A549 (cell line): ENCODE data around the gene CELSR1. TPM values are rescaled to one million over a fixed set of nuclear protein-coding genes. Genes with fewer than 3 reads are reported as not detected.

Source experiments
- ATAC-seq, 2 experiments: fragments of 200-7000 bp in 1 of 2; fragments of >200 bp in 1 of 2; cut with Nextera tagmentation in 1 of 2; cut with Tn5 transposase in 1 of 2; 3 replicates each; pipeline versions ENCODE4 v1.8.0 to v1.9.1; 2018 to 2020; ENCODE audit warnings: mild to moderate bottlenecking in 1 of 2, moderate library complexity in 1 of 2
- CTCF ChIA-PET: fragments of 300-600 bp; sonication (Branson Sonifier 250); formaldehyde crosslinking; extraction: SDS; loops from one replicate; lab custom pipeline; 2021; ENCODE audit warnings: antibody characterized with exemption, inconsistent platforms; lab: Yijun Ruan, JAX
- POLR2A ChIA-PET: fragments of 350-600 bp; formaldehyde crosslinking; extraction: SDS; loops from one replicate; lab custom pipeline; 2021; ENCODE audit warnings: antibody characterized with exemption, inconsistent platforms; lab: Yijun Ruan, JAX
- DNase-seq, 2 experiments: peaks; one replicate each; pipeline versions ENCODE4 v3.0.0 to v3.0.0-alpha.2; 2011 to 2016; ENCODE audit warnings: low read depth in 1 of 2, low spot score in 1 of 2
- FAIRE-seq: peaks from 2 replicates; lab custom pipeline; 2011; peaks lifted over from hg19 to GRCh38; lab: Jason Lieb, UNC
- H3K27ac ChIP-seq, 2 experiments: fragments of >200 bp; sonication (Bioruptor Twin); formaldehyde crosslinking; 3 replicates each; pipeline ENCODE4 v1.5.1; 2016 to 2017
- H3K4me1 ChIP-seq: fragments of >200 bp; sonication (Bioruptor Twin); formaldehyde crosslinking; 3 replicates; pipeline ENCODE4 v1.6.1; 2016
- H3K4me2 ChIP-seq: fragments of >200 bp; sonication (Bioruptor Twin); formaldehyde crosslinking; 3 replicates; pipeline ENCODE4 v1.6.1; 2016
- H3K4me3 ChIP-seq: fragments of >200 bp; sonication (Bioruptor Twin); formaldehyde crosslinking; 3 replicates; pipeline ENCODE4 v1.5.1; 2016
- H3K9me3 ChIP-seq: fragments of >200 bp; sonication (Bioruptor Twin); formaldehyde crosslinking; 3 replicates; pipeline ENCODE4 v1.6.1; 2016
- CHD2 ChIP-seq: fragments of 150-350 bp; IDR thresholded peaks from 2 replicates; pipeline ENCODE4 v1.6.1; 2014; ENCODE audit warnings: low read length; ENCODE audit not compliant: partially characterized antibody
- HOXA7 ChIP-seq: fragments of 250-450 bp; sonication (Bioruptor Pico); IDR thresholded peaks from 2 replicates; pipeline ENCODE4 v1.5.0; 2020; ENCODE audit warnings: mild to moderate bottlenecking, moderate library complexity
- HOXB5 ChIP-seq: fragments of 250-450 bp; sonication (Bioruptor Pico); IDR thresholded peaks from 2 replicates; pipeline ENCODE4 v1.5.0; 2020; ENCODE audit warnings: mild to moderate bottlenecking, moderate library complexity
- JUN ChIP-seq, 2 experiments: fragments of >200 bp; sonication (Bioruptor Twin); formaldehyde crosslinking; IDR thresholded peaks; 2 replicates in 1 of 2; 3 replicates in 1 of 2; pipeline ENCODE4 v1.6.1; 2016 to 2017
- KDM5A ChIP-seq: fragments of 200-600 bp; sonication (generic); IDR thresholded peaks from 2 replicates; pipeline ENCODE4 v1.6.1; 2016; ENCODE audit warnings: antibody characterized with exemption, mild to moderate bottlenecking
- MAZ ChIP-seq: fragments of 150-350 bp; IDR thresholded peaks from 2 replicates; pipeline ENCODE4 v1.6.1; 2014; ENCODE audit warnings: antibody characterized with exemption, low read depth, low read length, borderline replicate concordance
- MYC ChIP-seq: IDR thresholded peaks from 2 replicates; pipeline ENCODE4 v1.6.1; 2012; ENCODE audit warnings: mild to moderate bottlenecking, inconsistent platforms, low read length, improper control_type of control experiment, borderline replicate concordance
- NR3C1 ChIP-seq: fragments of >200 bp; sonication (Bioruptor Twin); formaldehyde crosslinking; IDR thresholded peaks from 3 replicates; pipeline ENCODE4 v1.6.1; 2017
- PBX3 ChIP-seq: IDR thresholded peaks from 2 replicates; pipeline ENCODE4 v1.6.1; 2012
- RFX5 ChIP-seq: fragments of 450-650 bp; IDR thresholded peaks from 2 replicates; pipeline ENCODE4 v1.7.1; 2014; ENCODE audit warnings: antibody characterized with exemption, mild to moderate bottlenecking, moderate library complexity
- SMC3 ChIP-seq: fragments of >200 bp; sonication (Bioruptor Twin); formaldehyde crosslinking; IDR thresholded peaks from 3 replicates; pipeline ENCODE4 v1.6.1; 2018; ENCODE audit warnings: inconsistent platforms
- WGBS: methylation state at CpG from one replicate; pipeline ENCODE4 v1.1.6; 2017; ENCODE audit errors: missing lambda C conversion rate; 5-methylcytosine and 5-hydroxymethylcytosine counted together
- polyA plus RNA-seq, 4 experiments: library from polyadenylated mRNA; depleted of rRNA in 3 of 4; stranded (reverse); fragments of >200 nt; fragmentation: RNase III in 1 of 4; extraction: RNeasy Plus Mini Kit Qiagen cat#74134 plus additional on column Dnase treatment in 1 of 4; gene quantifications; 2 replicates in 3 of 4; 3 replicates in 1 of 4; pipeline ENCODE4 v1.2.3, GENCODE V29; 2011 to 2017
- TF ChIP-seq, protein P1 (sequence below): fragments of >200 bp; sonication (Bioruptor Twin); formaldehyde crosslinking; IDR thresholded peaks from 3 replicates; pipeline ENCODE4 v1.5.1; 2016
- TF ChIP-seq, protein P2 (sequence below): fragments of 250-450 bp; sonication (Bioruptor Pico); IDR thresholded peaks from 2 replicates; pipeline ENCODE4 v1.5.0; 2021; ENCODE audit warnings: mild to moderate bottlenecking, moderate library complexity, borderline replicate concordance
- TF ChIP-seq, protein P3 (sequence below): fragments of 450-650 bp; IDR thresholded peaks from 2 replicates; pipeline ENCODE4 v1.6.1; 2014; ENCODE audit warnings: antibody characterized with exemption

Gene CELSR1
- polyA plus RNA-seq, 2 of the 4 experiments (the other 2 are of a cell fraction) = 15.3 to 31.8 TPM

- CTCF ChIA-PET = interaction anchor here (1.0 to 1.1 kb wide), 2 partner anchors 49 to 119 kb away, joined by 4 to 5 read pairs; no protein-coding TSS in a partner anchor
- DNase-seq (no peak), ATAC-seq (no peak), FAIRE-seq (no peak)
- 87% methylated on average over 14 of the region's 24 CpGs for WGBS
- no peaks in the 10 kb centered on the region for H3K4me1 ChIP-seq
- H3K4me2 ChIP-seq = no peak overlapping the region
- no peak overlapping the region for H3K27ac ChIP-seq
- H3K4me3 ChIP-seq = no peak overlapping the region
- TF ChIP-seq HOXA7 (CRISPR knock-in tag) (no peak), RFX5 (no peak), MAZ (no peak), PBX3 (no peak), CHD2 (no peak), HOXB5 (CRISPR knock-in tag) (no peak), MYC (no peak)
- TF ChIP-seq, protein P1, sequence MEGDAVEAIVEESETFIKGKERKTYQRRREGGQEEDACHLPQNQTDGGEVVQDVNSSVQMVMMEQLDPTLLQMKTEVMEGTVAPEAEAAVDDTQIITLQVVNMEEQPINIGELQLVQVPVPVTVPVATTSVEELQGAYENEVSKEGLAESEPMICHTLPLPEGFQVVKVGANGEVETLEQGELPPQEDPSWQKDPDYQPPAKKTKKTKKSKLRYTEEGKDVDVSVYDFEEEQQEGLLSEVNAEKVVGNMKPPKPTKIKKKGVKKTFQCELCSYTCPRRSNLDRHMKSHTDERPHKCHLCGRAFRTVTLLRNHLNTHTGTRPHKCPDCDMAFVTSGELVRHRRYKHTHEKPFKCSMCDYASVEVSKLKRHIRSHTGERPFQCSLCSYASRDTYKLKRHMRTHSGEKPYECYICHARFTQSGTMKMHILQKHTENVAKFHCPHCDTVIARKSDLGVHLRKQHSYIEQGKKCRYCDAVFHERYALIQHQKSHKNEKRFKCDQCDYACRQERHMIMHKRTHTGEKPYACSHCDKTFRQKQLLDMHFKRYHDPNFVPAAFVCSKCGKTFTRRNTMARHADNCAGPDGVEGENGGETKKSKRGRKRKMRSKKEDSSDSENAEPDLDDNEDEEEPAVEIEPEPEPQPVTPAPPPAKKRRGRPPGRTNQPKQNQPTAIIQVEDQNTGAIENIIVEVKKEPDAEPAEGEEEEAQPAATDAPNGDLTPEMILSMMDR = no peak
- TF ChIP-seq, protein P2, sequence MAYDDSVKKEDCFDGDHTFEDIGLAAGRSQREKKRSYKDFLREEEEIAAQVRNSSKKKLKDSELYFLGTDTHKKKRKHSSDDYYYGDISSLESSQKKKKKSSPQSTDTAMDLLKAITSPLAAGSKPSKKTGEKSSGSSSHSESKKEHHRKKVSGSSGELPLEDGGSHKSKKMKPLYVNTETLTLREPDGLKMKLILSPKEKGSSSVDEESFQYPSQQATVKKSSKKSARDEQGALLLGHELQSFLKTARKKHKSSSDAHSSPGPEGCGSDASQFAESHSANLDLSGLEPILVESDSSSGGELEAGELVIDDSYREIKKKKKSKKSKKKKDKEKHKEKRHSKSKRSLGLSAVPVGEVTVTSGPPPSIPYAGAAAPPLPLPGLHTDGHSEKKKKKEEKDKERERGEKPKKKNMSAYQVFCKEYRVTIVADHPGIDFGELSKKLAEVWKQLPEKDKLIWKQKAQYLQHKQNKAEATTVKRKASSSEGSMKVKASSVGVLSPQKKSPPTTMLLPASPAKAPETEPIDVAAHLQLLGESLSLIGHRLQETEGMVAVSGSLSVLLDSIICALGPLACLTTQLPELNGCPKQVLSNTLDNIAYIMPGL (CRISPR knock-in tag) = no peak
- no peaks in the 10 kb centered on the region for H3K9me3 ChIP-seq
- POLR2A ChIA-PET = no interaction called here
Measured at GRCh38 chr22:46416891-46417580, 120.4 kb downstream of the CELSR1 start.

GRCh38 chr22:46416520-46416871 is 120.9 kb downstream of the CELSR1 start:
- ATAC-seq (no peak), DNase-seq (no peak), FAIRE-seq (no peak)
- no peak overlapping the region for H3K27ac ChIP-seq
- H3K9me3 ChIP-seq = no peaks in the 10 kb centered on the region
- 96% methylated on average over 11 of the region's 14 CpGs for WGBS
- TF ChIP-seq SMC3 = no peak
- TF ChIP-seq KDM5A = no peak
- no peak for TF ChIP-seq HOXB5 (CRISPR knock-in tag)
- TF ChIP-seq, protein P3, sequence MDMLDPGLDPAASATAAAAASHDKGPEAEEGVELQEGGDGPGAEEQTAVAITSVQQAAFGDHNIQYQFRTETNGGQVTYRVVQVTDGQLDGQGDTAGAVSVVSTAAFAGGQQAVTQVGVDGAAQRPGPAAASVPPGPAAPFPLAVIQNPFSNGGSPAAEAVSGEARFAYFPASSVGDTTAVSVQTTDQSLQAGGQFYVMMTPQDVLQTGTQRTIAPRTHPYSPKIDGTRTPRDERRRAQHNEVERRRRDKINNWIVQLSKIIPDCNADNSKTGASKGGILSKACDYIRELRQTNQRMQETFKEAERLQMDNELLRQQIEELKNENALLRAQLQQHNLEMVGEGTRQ = no peak
- no peak for TF ChIP-seq PBX3
- no peak for TF ChIP-seq NR3C1
- TF ChIP-seq JUN (IDR thresholded peaks at IDR 0.05) = no peak
- no peak for TF ChIP-seq MAZ
- H3K4me1 ChIP-seq = no peaks in the 10 kb centered on the region
- H3K4me2 ChIP-seq = no peak overlapping the region
- no peak overlapping the region for H3K4me3 ChIP-seq
- POLR2A ChIA-PET = no interaction called here
- CTCF ChIA-PET = interaction anchor here (1.0 to 1.3 kb wide), 3 partner anchors 23 to 120 kb away, joined by 3 to 5 read pairs (median 4); no protein-coding TSS in a partner anchor
